HCT116 (cell line): ENCODE measurements around the gene SH2D6. TPM values are rescaled to one million over a fixed set of nuclear protein-coding genes. Genes with fewer than 3 reads are reported as not detected.

ENCODE experiments used
- ATAC-seq: fragments of 200-7000 bp; cut with Tn5 transposase; 2 replicates; pipeline ENCODE4 v1.9.1; 2020; ENCODE audit warnings: mild to moderate bottlenecking, moderate library complexity
- BruUV-seq: library from RNA; stranded (reverse); fragments of 400-500 nt; replicated peaks from 2 replicates; lab custom pipeline; 2021; lab: Mats Ljungman, UMichigan
- CTCF ChIA-PET: fragments of 300-600 bp; sonication (Branson Sonifier 250); formaldehyde crosslinking; loops from one replicate; lab custom pipeline; 2021; ENCODE audit warnings: antibody characterized with exemption; lab: Charles Lee
- POLR2A ChIA-PET: fragments of 300-600, 350-600 bp; sonication (Branson Sonifier 250); formaldehyde crosslinking; loops from one replicate; lab custom pipeline; 2021; ENCODE audit warnings: antibody characterized with exemption; lab: Charles Lee
- RAD21 ChIA-PET, 2 experiments: fragments of 300-600 bp; sonication (Branson Sonifier 250); formaldehyde crosslinking; loops; one replicate each; lab custom pipeline; 2023; ENCODE audit warnings: low total read pairs in 2 of 2; ENCODE audit not compliant: uncharacterized antibody in 2 of 2, unreplicated experiment in 2 of 2, low non-redundant PET in 1 of 2; lab: Charles Lee
- DNase-seq: peaks from one replicate; pipeline ENCODE4 v3.0.0-alpha.2; 2010; ENCODE audit warnings: low read depth, low spot score
- H2AFZ ChIP-seq: fragments of 200-600 bp; shearing (Covaris generic), sonication (generic); 2 replicates; pipeline ENCODE4 v1.6.1; 2017; ENCODE audit warnings: low read depth, mixed run types, mixed read lengths, antibody characterized with exemption, low read length; ENCODE audit not compliant: poor library complexity, severe bottlenecking
- H3K27ac ChIP-seq: 2 replicates; pipeline ENCODE4 v1.5.1; 2012; ENCODE audit warnings: low read depth, low read length
- H3K27me3 ChIP-seq: fragments of 200-600 bp; sonication (generic); 2 replicates; pipeline ENCODE4 v1.6.1; 2016; ENCODE audit warnings: mixed run types, low read length, mixed read lengths; ENCODE audit not compliant: insufficient read depth
- H3K36me3 ChIP-seq, 2 experiments: fragments of 200-500 bp in 1 of 2; fragments of 200-600 bp in 1 of 2; sonication (Bioruptor generic) in 1 of 2; sonication (generic) in 1 of 2; 2 replicates each; pipeline versions ENCODE4 v1.5.1 to v1.6.1; 2014 to 2016; ENCODE audit warnings: low read length in 2 of 2, inconsistent platforms in 1 of 2, mixed read lengths in 1 of 2, mixed run types in 1 of 2; ENCODE audit not compliant: insufficient read depth in 2 of 2, control insufficient read depth in 1 of 2
- H3K4me1 ChIP-seq, 2 experiments: fragments of 200-600 bp in 1 of 2; sonication (generic) in 1 of 2; 2 replicates each; pipeline versions ENCODE4 v1.5.1 to v1.6.1; 2012 to 2017; ENCODE audit warnings: low read length in 2 of 2, inconsistent platforms in 1 of 2, mild to moderate bottlenecking in 1 of 2, mixed read lengths in 1 of 2, mixed run types in 1 of 2, moderate library complexity in 1 of 2; ENCODE audit not compliant: insufficient read depth in 2 of 2, control insufficient read depth in 1 of 2
- H3K4me2 ChIP-seq: fragments of 200-600 bp; sonication (generic); 2 replicates; pipeline ENCODE4 v1.6.1; 2017; ENCODE audit warnings: mixed run types, low read length, mixed read lengths
- H3K4me3 ChIP-seq, 2 experiments: fragments of 200-600 bp in 1 of 2; sonication (generic) in 1 of 2; replicated peaks in 1 of 2; 2 replicates each; pipeline ENCODE4 v1.5.1; 2011 to 2016; ENCODE audit warnings: low read length in 2 of 2, control low read depth in 1 of 2, low read depth in 1 of 2, mild to moderate bottlenecking in 1 of 2, mixed read lengths in 1 of 2, mixed run types in 1 of 2
- H3K79me2 ChIP-seq: fragments of 200-600 bp; sonication (generic); 2 replicates; pipeline ENCODE4 v1.6.1; 2017; ENCODE audit warnings: mild to moderate bottlenecking, mixed run types, low read length, moderate library complexity, mixed read lengths; ENCODE audit not compliant: insufficient read depth
- H3K9ac ChIP-seq: fragments of 200-600 bp; sonication (generic); 2 replicates; pipeline ENCODE4 v1.6.1; 2016; ENCODE audit warnings: low read length, mixed read lengths
- H3K9me2 ChIP-seq: fragments of 200-600 bp; sonication (generic), shearing (Covaris generic); 2 replicates; pipeline ENCODE4 v1.6.1; 2017; ENCODE audit warnings: mixed run types, mild to moderate bottlenecking, moderate library complexity; ENCODE audit not compliant: insufficient read depth
- H3K9me3 ChIP-seq, 2 experiments: fragments of 200-500 bp in 1 of 2; fragments of 200-600 bp in 1 of 2; sonication (Bioruptor generic) in 1 of 2; sonication (generic) in 1 of 2; 2 replicates each; pipeline ENCODE4 v1.6.1; 2014 to 2017; ENCODE audit warnings: low read length in 2 of 2, mixed read lengths in 2 of 2, inconsistent platforms in 1 of 2, low read depth in 1 of 2, mild to moderate bottlenecking in 1 of 2, mixed run types in 1 of 2, moderate library complexity in 1 of 2; ENCODE audit not compliant: control insufficient read depth in 1 of 2, insufficient read depth in 1 of 2
- H4K20me1 ChIP-seq: fragments of 200-600 bp; sonication (generic), shearing (Covaris generic); 2 replicates; pipeline ENCODE4 v1.6.1; 2017; ENCODE audit warnings: mixed run types, mild to moderate bottlenecking, moderate library complexity; ENCODE audit not compliant: insufficient read depth
- CBX3 ChIP-seq: IDR thresholded peaks from 2 replicates; pipeline ENCODE4 v1.6.1; 2012; ENCODE audit warnings: low read depth
- CTCF ChIP-seq, 3 experiments: fragments of 200-600 bp in 1 of 3; sonication (generic) in 1 of 3; IDR thresholded peaks in 2 of 3; conservative IDR thresholded peaks in 1 of 3; 2 replicates each; pipeline ENCODE4 v1.5.1; 2012 to 2017; ENCODE audit warnings: low read depth in 2 of 3, low read length in 2 of 3, antibody characterized with exemption in 1 of 3, borderline replicate concordance in 1 of 3, control low read depth in 1 of 3, mild to moderate bottlenecking in 1 of 3, mixed read lengths in 1 of 3, mixed run types in 1 of 3, moderate library complexity in 1 of 3; ENCODE audit not compliant: insufficient read depth in 1 of 3
- REST ChIP-seq: IDR thresholded peaks from 2 replicates; pipeline ENCODE4 v1.6.1; 2012; ENCODE audit warnings: low read depth
- intact Hi-C: fragments of 100-400 bp; cut with micrococcal nuclease; formaldehyde crosslinking; loops from 2 replicates; pipeline ENCODE4 v1.10.0; 2022
- total RNA-seq: library from RNA; stranded (reverse); gene quantifications from one replicate; pipeline ENCODE4 v1.2.1, GENCODE V29; 2021; ENCODE audit not compliant: unreplicated experiment

Gene SH2D6
- total RNA-seq, 1 experiment from 2014 or later: 2.7 TPM

- Histone ChIP-seq H3K79me2 (no peaks in the 10 kb centered on the region), H4K20me1 (no peaks in the 10 kb centered on the region), H3K27ac (no peak overlapping the region), H3K9ac (no peak overlapping the region), H3K27me3 (no peaks in the 10 kb centered on the region), H3K4me1 (peaks cover 0 to 25% of the 10 kb centered on the region in 2 experiments; a peak in 3 of 4 replicates), H2AFZ (no peak overlapping the region), H3K9me3 (no peaks in the 10 kb centered on the region), H3K36me3 (no peaks in the 10 kb centered on the region), H3K4me3 (no peak overlapping the region), H3K4me2 (no peak overlapping the region), H3K9me2 (no peaks in the 10 kb centered on the region)
- TF ChIP-seq REST (no peak), CTCF (IDR thresholded peaks at IDR 0.05 in 2 of 3, conservative IDR thresholded peaks at IDR 0.05 in 1 of 3; ENCODE audit: borderline replicate concordance in 1 of 3, insufficient read depth in 1 of 3, low read depth in 2 of 3, low read length in 2 of 3) (no peak), CBX3 (no peak)
- CTCF ChIA-PET: no interaction called here
- intact Hi-C loops: no loop called here
- no TSS peak for BruUV-seq
- RAD21 ChIA-PET: no interaction called here
- ATAC-seq (no peak), DNase-seq (no peak)
- POLR2A ChIA-PET: interaction anchor here (15.9 kb wide), 1 partner anchor 118 kb away, joined by 236 read pairs; the partner anchor contains the start of gene MAT2A
These were observed 8.9 kb downstream of the SH2D6 start for GRCh38 chr2:85427300-85427835.
